Ovary (tissue), 9 donors: Measurements from ENCODE around the gene MUC12. TPM values are rescaled to one million over a fixed set of nuclear protein-coding genes. Genes with fewer than 3 reads are reported as not detected.

Experiments used
- DNase-seq, 5 donors: peaks; one replicate each; pipeline ENCODE4 v3.0.0-alpha.2; 2019 to 2020
- H3K27ac ChIP-seq, 2 donors: fragments of 200-600 bp; one replicate each; pipeline versions ENCODE4 v1.5.1 to v1.8.0; 2019 to 2022
- H3K27me3 ChIP-seq: fragments of 200-600 bp; one replicate; pipeline ENCODE4 v1.8.0; 2022
- H3K36me3 ChIP-seq: fragments of 200-600 bp; sonication (generic); one replicate; pipeline ENCODE4 v1.5.1; 2019
- H3K4me1 ChIP-seq: one replicate; pipeline ENCODE4 v1.8.1; 2013; ENCODE audit warnings: mild to moderate bottlenecking, moderate library complexity; ENCODE audit not compliant: insufficient read depth
- H3K4me3 ChIP-seq: fragments of 200-600 bp; sonication (generic); one replicate; pipeline ENCODE4 v1.5.1; 2017
- H3K9me3 ChIP-seq, 2 donors: fragments of 200-600 bp in 1 of 2; sonication (generic) in 1 of 2; one replicate each; pipeline versions ENCODE4 v1.5.1 to v1.8.1; 2013 to 2019; ENCODE audit warnings: mild to moderate bottlenecking in 1 of 2, moderate library complexity in 1 of 2
- CTCF ChIP-seq, 3 donors: fragments of 450-650 bp in 2 of 3; fragments of 200-600 bp in 1 of 3; IDR thresholded peaks; one replicate each; pipeline versions ENCODE4 v1.5.1 to v1.8.0; 2016 to 2022; ENCODE audit warnings: antibody characterized with exemption in 3 of 3, mild to moderate bottlenecking in 1 of 3
- EP300 ChIP-seq: sonication (generic); formaldehyde crosslinking; IDR thresholded peaks from one replicate; pipeline ENCODE4 v1.6.1; 2017; ENCODE audit warnings: antibody characterized with exemption
- POLR2A ChIP-seq: fragments of 450-650 bp; IDR thresholded peaks from one replicate; pipeline ENCODE4 v1.6.1; 2017; ENCODE audit warnings: antibody characterized with exemption, mild to moderate bottlenecking, moderate library complexity
- WGBS, 3 donors: extraction: QIAGEN DNeasy Blood & Tissue Kit in 1 of 3; methylation state at CpG; one replicate each; pipeline versions ENCODE4 v1.1.5 to v1.1.7; 2013 to 2017; 5-methylcytosine and 5-hydroxymethylcytosine counted together
- intact Hi-C, 4 donors: fragments of 100-400 bp; cut with DNase I; formaldehyde crosslinking; loops; one replicate each; pipeline versions ENCODE4 v1.11.0 to v1.15.1; 2022 to 2023
- polyA plus RNA-seq, 2 donors: library from polyadenylated mRNA; stranded (reverse); fragments of 200-250 nt in 1 of 2; fragments of 350-450 nt in 1 of 2; fragmentation: Illumina TruSeq in 1 of 2; extraction: RNeasy Lipid Tissue Mini Kit (QIAGEN cat#74804) in 1 of 2; gene quantifications; one replicate each; pipeline ENCODE4 v1.2.3, GENCODE V29; 2013 to 2014
- total RNA-seq, 7 donors: library from RNA; depleted of rRNA in 2 of 7; stranded (reverse); fragments of >200 nt in 2 of 7; fragmentation: NEBNext Ultra II Directional in 3 of 7; extraction: Animal tissue kit (Norgen Biotek cat#: 25700) in 3 of 7; gene quantifications; one replicate each; pipeline versions ENCODE4 v1.1.0 to v1.2.4, GENCODE V29; 2016 to 2023
- donor health status: DM: no; HTN: no; CAD: no; lungs with moderate emphysema.
- donor health status: DM: no; HTN: no; CAD: no.
- donor health status: Bipolar disorder and iron deficiency.
- donor health status: DM: yes; HTN: yes; CAD: no.
- donor health status: DM: no; HTN: no; CAD: no.
- donor health status: DM: yes; HTN: yes; CAD: no.

MUC12 gene
- total and polyA plus RNA-seq, 9 donors = 0.22 to 2.2 (median 0.62) TPM; not detected in 2

DNA sequence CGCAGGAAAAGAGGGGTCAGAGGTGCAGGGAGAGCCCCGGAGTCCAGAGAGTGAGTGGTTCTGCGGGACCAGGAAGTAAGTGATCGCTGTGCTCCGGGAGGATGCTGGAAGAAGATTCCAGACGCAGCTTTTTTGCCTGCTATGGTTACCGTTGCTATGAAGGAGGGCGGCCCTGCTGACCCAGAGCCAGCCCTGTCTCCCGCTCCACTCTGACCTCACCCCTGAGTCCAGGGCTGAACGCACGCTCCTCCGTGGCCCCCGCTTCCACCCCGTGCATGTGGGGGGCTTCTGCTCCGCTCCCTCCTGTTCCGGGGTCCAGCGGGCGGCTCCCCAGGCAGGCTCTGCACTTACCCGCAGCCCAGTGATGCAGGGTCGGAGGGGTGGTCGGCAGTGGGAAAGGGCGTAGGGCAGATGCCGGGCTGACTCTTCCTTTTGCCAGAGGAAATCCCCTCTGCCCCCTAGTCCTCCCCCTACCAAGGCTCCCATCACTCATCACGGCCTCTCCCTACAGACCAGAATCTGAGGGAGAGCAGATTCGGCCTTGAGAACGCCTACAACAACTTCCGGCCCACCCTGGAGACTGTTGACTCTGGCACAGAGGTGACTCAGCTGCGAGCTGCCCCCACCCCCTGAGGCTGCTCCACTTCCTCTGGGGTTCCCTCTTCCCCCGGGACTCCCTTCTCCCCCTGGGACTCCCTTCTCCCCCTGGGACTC is 47.9 kb downstream of the MUC12 start:
- Histone ChIP-seq H3K27ac (peak overlapping the region; percentile 14 to 62), H3K4me1 (peaks cover 4% of the 10 kb centered on the region), H3K4me3 (peak overlapping the region; percentile 49), H3K9me3 (no peaks in the 10 kb centered on the region), H3K36me3 (no peaks in the 10 kb centered on the region), H3K27me3 (no peaks in the 10 kb centered on the region)
- WGBS, 3 donors = 0 to 1% (median 0%) methylated on average over 29 of the region's 29 CpGs
- TF ChIP-seq CTCF (IDR thresholded peaks at IDR 0.05) (no peak), EP300 (no peak), POLR2A (no peak)
- intact Hi-C loops = no loop called here
- peak; percentile 82 to 91 (median 83) for DNase-seq

DNA sequence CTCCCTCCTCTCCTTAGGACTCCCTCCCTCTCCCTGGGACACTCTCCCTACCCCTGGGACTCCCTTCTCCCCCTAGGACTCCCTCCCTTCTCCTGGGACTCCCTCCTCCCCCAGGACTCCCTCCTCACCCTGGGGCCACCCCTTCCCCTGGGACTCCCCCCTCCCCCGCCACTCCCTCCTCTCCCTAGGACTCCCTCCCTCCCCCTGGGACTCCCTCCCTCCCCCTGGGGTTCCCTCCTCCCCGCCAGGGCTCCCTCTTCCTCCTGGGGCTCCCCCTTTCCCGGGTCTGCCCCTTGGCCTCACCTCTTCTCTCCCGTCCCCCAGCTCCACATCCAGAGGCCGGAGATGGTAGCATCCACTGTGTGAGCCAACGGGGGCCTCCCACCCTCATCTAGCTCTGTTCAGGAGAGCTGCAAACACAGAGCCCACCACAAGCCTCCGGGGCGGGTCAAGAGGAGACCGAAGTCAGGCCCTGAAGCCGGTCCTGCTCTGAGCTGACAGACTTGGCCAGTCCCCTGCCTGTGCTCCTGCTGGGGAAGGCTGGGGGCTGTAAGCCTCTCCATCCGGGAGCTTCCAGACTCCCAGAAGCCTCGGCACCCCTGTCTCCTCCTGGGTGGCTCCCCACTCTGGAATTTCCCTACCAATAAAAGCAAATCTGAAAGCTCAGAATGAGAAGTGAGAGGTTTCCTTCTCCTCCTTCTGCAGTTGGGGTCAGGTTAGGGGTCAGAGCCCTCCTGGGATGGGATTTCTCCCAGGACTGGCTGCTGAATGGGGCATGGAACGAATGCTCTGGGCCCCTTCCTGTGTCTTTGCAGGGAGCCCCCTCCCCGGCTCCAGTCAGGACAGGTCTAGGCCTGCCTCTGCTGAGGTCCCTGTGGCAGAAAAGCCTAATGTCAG is 49.2 kb downstream of the MUC12 start:
- intact Hi-C loops = no loop called here
- Histone ChIP-seq H3K4me3 (no peak overlapping the region), H3K4me1 (peaks cover 4% of the 10 kb centered on the region), H3K27me3 (no peaks in the 10 kb centered on the region), H3K36me3 (no peaks in the 10 kb centered on the region), H3K9me3 (no peaks in the 10 kb centered on the region), H3K27ac (no peak overlapping the region)
- WGBS, 3 donors = 52 to 60% (median 59%) methylated on average over 13 to 14 of the region's 14 CpGs
- DNase-seq = peak in 4 of 5 donors; percentile 27 to 36 (median 30)
- no peak for TF ChIP-seq POLR2A
- no peak for TF ChIP-seq EP300
- TF ChIP-seq CTCF (IDR thresholded peaks at IDR 0.05) = no peak

DNA sequence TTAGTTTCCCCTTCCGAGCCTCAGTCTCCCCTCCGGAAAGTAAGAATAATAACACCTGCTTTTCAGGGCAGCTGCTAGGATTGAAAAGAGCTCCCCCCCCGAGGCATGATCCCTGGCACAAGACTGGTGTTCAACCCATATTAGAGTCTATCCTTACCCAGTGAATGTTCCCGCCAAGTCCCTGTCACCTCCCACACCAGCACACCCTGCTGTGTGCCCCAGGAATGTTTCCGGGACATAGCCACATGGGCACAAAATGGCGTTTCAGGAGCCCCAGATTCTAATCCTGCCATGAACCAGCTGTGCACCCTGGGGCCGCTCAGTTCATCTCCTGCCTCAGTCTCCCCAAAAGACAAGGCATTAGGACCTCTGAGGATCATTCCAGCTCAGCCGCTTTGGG is 51.1 kb downstream of the MUC12 start:
- Histone ChIP-seq H3K4me3 (no peak overlapping the region), H3K36me3 (no peaks in the 10 kb centered on the region), H3K9me3 (no peaks in the 10 kb centered on the region), H3K27me3 (no peaks in the 10 kb centered on the region), H3K27ac (no peak overlapping the region), H3K4me1 (peaks cover 4% of the 10 kb centered on the region)
- no peak for DNase-seq
- TF ChIP-seq CTCF (IDR thresholded peaks at IDR 0.05) (no peak), POLR2A (no peak), EP300 (no peak)
- WGBS, 3 donors = 85 to 87% (median 86%) methylated on average over 8 of the region's 8 CpGs
- intact Hi-C loops = no loop called here

DNA sequence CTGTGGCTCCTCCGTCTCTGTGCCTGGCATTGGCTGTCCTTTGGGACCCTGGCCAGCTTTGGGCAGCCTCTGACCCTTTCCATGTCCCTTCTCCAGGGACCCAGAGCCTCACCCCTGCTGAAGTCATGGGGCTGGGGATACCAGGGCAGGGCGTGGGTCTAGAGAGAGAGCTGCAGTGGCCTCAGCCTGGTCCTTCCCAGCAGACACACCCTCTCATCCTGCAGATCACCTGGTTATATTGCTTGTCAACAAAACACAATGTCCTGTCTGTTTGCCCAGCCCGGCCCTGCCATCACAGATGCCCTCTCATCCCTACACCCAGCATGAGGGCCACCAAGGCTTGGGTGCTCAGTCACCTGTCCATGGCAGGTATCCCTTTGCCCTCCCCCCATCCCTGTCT is 52.3 kb downstream of the MUC12 start:
- Histone ChIP-seq H3K4me1 (peaks cover 3% of the 10 kb centered on the region), H3K36me3 (no peaks in the 10 kb centered on the region), H3K27ac (no peak overlapping the region), H3K9me3 (no peaks in the 10 kb centered on the region), H3K27me3 (no peaks in the 10 kb centered on the region), H3K4me3 (no peak overlapping the region)
- WGBS, 3 donors = 69 to 79% (median 74%) methylated on average over 3 of the region's 3 CpGs
- no peak for DNase-seq
- intact Hi-C loops = no loop called here
- TF ChIP-seq EP300 (no peak), POLR2A (no peak), CTCF (IDR thresholded peaks at IDR 0.05) (no peak)
